HG03159 (cell line): ENCODE results near the gene PTPRN.
"Not testable (repeated sequence)": the region's sequence is repeated elsewhere in the genome, so short reads cannot be mapped to it uniquely, and the experiment has no call there.

Source experiments
- ATAC-seq: cut with Tn5 transposase; IDR thresholded peaks from one replicate; pipeline ENCODE4 v1.9.1; 2021; ENCODE audit warnings: mild to moderate bottlenecking, moderate library complexity; ENCODE audit not compliant: unreplicated experiment

The PTPRN gene

GRCh38 chr2:219309278-219309677, at the start of gene PTPRN:
TSS of gene PTPRN (minus strand) at chr2:219309401. CDS start at chr2:219309332, 69 bp downstream.
- no peak for ATAC-seq

GRCh38 chr2:219358170-219359075, 49.2 kb upstream of the PTPRN start:
- no peak for ATAC-seq

GRCh38 chr2:219356834-219357233, 47.6 kb upstream of the PTPRN start:
- ATAC-seq = no peak

- ATAC-seq = no peak
Measured at GRCh38 chr2:219354582-219354981, 45.4 kb upstream of the PTPRN start.

GRCh38 chr2:219353129-219353528, 43.9 kb upstream of the PTPRN start:
- ATAC-seq = no peak

GRCh38 chr2:219352448-219353023, 43.3 kb upstream of the PTPRN start:
- no peak for ATAC-seq

GRCh38 chr2:219350710-219351221, 41.6 kb upstream of the PTPRN start:
- ATAC-seq = no peak

GRCh38 chr2:219350215-219350614, 41.0 kb upstream of the PTPRN start:
- no peak for ATAC-seq

GRCh38 chr2:219344751-219345430, 35.7 kb upstream of the PTPRN start:
- ATAC-seq = no peak

- ATAC-seq = no peak
Measured at GRCh38 chr2:219335373-219335786, 26.2 kb upstream of the PTPRN start.

- ATAC-seq = no peak
Measured at GRCh38 chr2:219334076-219334475, 24.9 kb upstream of the PTPRN start.

GRCh38 chr2:219332542-219332941, 23.3 kb upstream of the PTPRN start, which contains the start of gene RESP18:
TSS of gene RESP18 (minus strand) at chr2:219332744.
- no peak for ATAC-seq

- ATAC-seq = no peak
Measured at GRCh38 chr2:219331560-219332213, 22.5 kb upstream of the PTPRN start.

GRCh38 chr2:219327719-219328118, 18.5 kb upstream of the PTPRN start:
- no peak for ATAC-seq

- ATAC-seq = no peak
Measured at GRCh38 chr2:219325657-219326315, 16.6 kb upstream of the PTPRN start.

- no peak for ATAC-seq
Measured at GRCh38 chr2:219325136-219325535, 15.9 kb upstream of the PTPRN start.

- no peak for ATAC-seq
Measured at GRCh38 chr2:219323434-219323833, 14.2 kb upstream of the PTPRN start.

GRCh38 chr2:219314804-219315468, 5.7 kb upstream of the PTPRN start:
- no peak for ATAC-seq

- ATAC-seq = not testable (repeated sequence)
Measured at GRCh38 chr2:219312683-219313263, 3.6 kb upstream of the PTPRN start.
